ENCODE results near the gene CEP104. TPM values are rescaled to one million over a fixed set of nuclear protein-coding genes. Genes with fewer than 3 reads are reported as not detected.

The CEP104 gene
- polyA plus RNA-seq, 1 of the 3 experiments (the other 2 are of a cell fraction), result 19.2 TPM

GRCh38 chr1:3879787-3880428 lies 22.9 kb upstream of the CEP104 start (continued):
- no peak for TF ChIP-seq SIN3A (IDR thresholded peaks at IDR 0.05; ENCODE audit: borderline replicate concordance, low read depth, low read length)

DNA sequence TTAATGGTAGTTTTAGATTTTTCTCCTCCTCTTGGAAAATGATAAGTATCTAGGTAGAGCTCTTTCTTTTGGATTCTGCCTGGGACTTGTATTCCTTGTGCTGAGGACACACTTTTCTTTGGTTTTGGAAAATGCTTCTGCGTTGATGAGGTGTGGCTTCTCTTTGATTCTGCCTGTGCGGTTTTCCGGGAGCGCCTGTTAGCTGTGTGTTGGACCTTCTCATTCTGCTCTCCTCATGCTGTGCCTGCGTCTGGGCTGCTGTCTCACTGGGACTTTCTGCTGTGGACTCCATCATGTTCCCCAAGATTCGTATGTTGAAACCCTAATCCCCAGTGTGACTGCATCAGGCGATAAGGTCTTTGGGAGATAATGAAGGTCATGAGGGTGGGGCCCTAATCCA lies 22.1 kb upstream of the CEP104 start:
- Histone ChIP-seq H4K20me1 (ENCODE audit: insufficient read depth) (no peaks in the 10 kb centered on the region), H3K4me2 (no peak overlapping the region), H2AFZ (ENCODE audit: low read depth) (no peak overlapping the region), H3K36me3 (replicated peaks in 1 of 2; ENCODE audit: control insufficient read depth in 1 of 2, insufficient read depth in 2 of 2, low read length in 1 of 2) (peaks cover 7 to 17% of the 10 kb centered on the region in 2 experiments), H3K27me3 (ENCODE audit: insufficient read depth) (no peaks in the 10 kb centered on the region), H3K9me3 (no peaks in the 10 kb centered on the region), H3K9me2 (no peaks in the 10 kb centered on the region), H3K27ac (ENCODE audit: low read depth in 2 of 2, low read length in 1 of 2) (no peak overlapping the region), H3F3A (replicated peaks; ENCODE audit: insufficient read depth) (no peaks in the 10 kb centered on the region), H3K4me3 (ENCODE audit: low read depth in 2 of 2, low read length in 1 of 2) (no peak overlapping the region; a peak in 1 of 4 replicates), H3K4me1 (ENCODE audit: control insufficient read depth in 1 of 2, insufficient read depth in 2 of 2, low read depth in 1 of 2, low read length in 1 of 2) (no peaks in the 10 kb centered on the region), H3K9ac (no peak overlapping the region), H3K79me2 (ENCODE audit: insufficient read depth) (no peaks in the 10 kb centered on the region)
- TF ChIP-seq CHD2 (IDR thresholded peaks at IDR 0.05; ENCODE audit: low read length, partially characterized antibody) (no peak), ELF1 (IDR thresholded peaks at IDR 0.05) (no peak), RCOR1 (IDR thresholded peaks at IDR 0.05; ENCODE audit: low read length) (no peak), NRF1 (IDR thresholded peaks at IDR 0.05; ENCODE audit: low read depth, low read length) (no peak), JUND (IDR thresholded peaks at IDR 0.05) (no peak), GATA2 (CRISPR knock-in tag; IDR thresholded peaks at IDR 0.05) (no peak), SIN3A (IDR thresholded peaks at IDR 0.05; ENCODE audit: borderline replicate concordance, low read depth, low read length) (no peak), MXI1 (IDR thresholded peaks at IDR 0.05; ENCODE audit: low read depth, low read length) (no peak), YY1 (IDR thresholded peaks at IDR 0.05; ENCODE audit: low read depth) (no peak)
- TF ChIP-seq, protein P1, sequence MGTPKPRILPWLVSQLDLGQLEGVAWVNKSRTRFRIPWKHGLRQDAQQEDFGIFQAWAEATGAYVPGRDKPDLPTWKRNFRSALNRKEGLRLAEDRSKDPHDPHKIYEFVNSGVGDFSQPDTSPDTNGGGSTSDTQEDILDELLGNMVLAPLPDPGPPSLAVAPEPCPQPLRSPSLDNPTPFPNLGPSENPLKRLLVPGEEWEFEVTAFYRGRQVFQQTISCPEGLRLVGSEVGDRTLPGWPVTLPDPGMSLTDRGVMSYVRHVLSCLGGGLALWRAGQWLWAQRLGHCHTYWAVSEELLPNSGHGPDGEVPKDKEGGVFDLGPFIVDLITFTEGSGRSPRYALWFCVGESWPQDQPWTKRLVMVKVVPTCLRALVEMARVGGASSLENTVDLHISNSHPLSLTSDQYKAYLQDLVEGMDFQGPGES (IDR thresholded peaks at IDR 0.05; ENCODE audit: low read depth, low read length), result no peak
- 89% methylated on average over 7 of the region's 7 CpGs for WGBS (ENCODE audit: low lambda C conversion rate)
- ChIA-PET CTCF (no interaction called here), POLR2A (no interaction called here)
- DNase-seq, result no peak

GRCh38 chr1:3876716-3877115 lies 19.7 kb upstream of the CEP104 start:
- CTCF ChIA-PET, result no interaction called here

More at GRCh38 chr1:3876716-3877115, 19.7 kb upstream of the CEP104 start:
- TF ChIP-seq FOXM1 (IDR thresholded peaks at IDR 0.05; ENCODE audit: low read depth) (no peak), FOXJ3 (CRISPR knock-in tag; IDR thresholded peaks at IDR 0.05) (no peak), MXI1 (IDR thresholded peaks at IDR 0.05; ENCODE audit: low read depth, low read length) (no peak), EZH2phosphoT487 (IDR thresholded peaks at IDR 0.05; ENCODE audit: borderline replicate concordance, low read depth) (no peak), FOSL2 (IDR thresholded peaks at IDR 0.05; ENCODE audit: borderline replicate concordance, low read depth) (no peak), CHD2 (IDR thresholded peaks at IDR 0.05; ENCODE audit: low read length, partially characterized antibody) (no peak), RAD21 (IDR thresholded peaks at IDR 0.05; ENCODE audit: low read length) (no peak)
- H3K36me3 ChIP-seq (replicated peaks in 1 of 2; ENCODE audit: control insufficient read depth in 1 of 2, insufficient read depth in 2 of 2, low read length in 1 of 2), result peaks cover 7 to 22% of the 10 kb centered on the region in 2 experiments
- H3K9me3 ChIP-seq, result no peaks in the 10 kb centered on the region
- 95% methylated on average over 16 of the region's 16 CpGs for WGBS (ENCODE audit: low lambda C conversion rate)
- H3K27me3 ChIP-seq (ENCODE audit: insufficient read depth), result no peaks in the 10 kb centered on the region
- H3K4me3 ChIP-seq (ENCODE audit: low read depth in 2 of 2, low read length in 1 of 2), result no peak overlapping the region
- DNase-seq, result no peak
- H3F3A ChIP-seq (replicated peaks; ENCODE audit: insufficient read depth), result peaks cover 3% of the 10 kb centered on the region
- H3K9me2 ChIP-seq, result no peaks in the 10 kb centered on the region
- no peaks in the 10 kb centered on the region for H3K4me1 ChIP-seq (ENCODE audit: control insufficient read depth in 1 of 2, insufficient read depth in 2 of 2, low read depth in 1 of 2, low read length in 1 of 2)
- H2AFZ ChIP-seq (ENCODE audit: low read depth), result no peak overlapping the region
- no peak overlapping the region for H3K27ac ChIP-seq (ENCODE audit: low read depth in 2 of 2, low read length in 1 of 2)
- H4K20me1 ChIP-seq (ENCODE audit: insufficient read depth), result no peaks in the 10 kb centered on the region
- no peaks in the 10 kb centered on the region for H3K79me2 ChIP-seq (ENCODE audit: insufficient read depth)
- H3K9ac ChIP-seq, result no peak overlapping the region
- POLR2A ChIA-PET, result no interaction called here
- H3K4me2 ChIP-seq, result no peak overlapping the region

Data from SK-N-SH (cell line).